Measurements from ENCODE around the gene SLC25A10. TPM values are rescaled to one million over a fixed set of nuclear protein-coding genes. Genes with fewer than 3 reads are reported as not detected.

The SLC25A10 gene
- total RNA-seq, 6 donors from 2014 or later: 9.9 to 20.2 (median 12.7) TPM

DNA sequence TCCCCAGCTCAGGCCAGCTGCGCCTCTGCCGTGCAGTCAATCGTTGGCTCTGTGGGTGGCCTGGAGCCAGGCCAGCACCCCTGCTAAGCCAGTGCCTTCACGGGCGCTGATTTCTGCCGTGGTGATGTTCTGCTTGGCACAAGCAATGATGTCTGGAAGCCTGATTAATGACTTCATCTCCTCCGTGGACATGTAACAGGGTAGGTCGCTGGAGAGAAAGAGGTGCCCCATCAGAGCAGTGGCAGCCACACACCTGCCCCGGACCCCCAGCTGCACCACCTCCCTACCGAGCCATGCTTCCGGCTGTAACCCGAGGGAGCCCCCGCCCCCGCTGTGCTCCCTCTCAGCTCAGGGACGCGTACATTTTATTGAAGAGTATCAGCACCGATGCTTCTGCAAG is 30.4 kb upstream of the SLC25A10 start:
- no peak for ATAC-seq (ENCODE audit: low FRiP score in 2 of 2)

DNA sequence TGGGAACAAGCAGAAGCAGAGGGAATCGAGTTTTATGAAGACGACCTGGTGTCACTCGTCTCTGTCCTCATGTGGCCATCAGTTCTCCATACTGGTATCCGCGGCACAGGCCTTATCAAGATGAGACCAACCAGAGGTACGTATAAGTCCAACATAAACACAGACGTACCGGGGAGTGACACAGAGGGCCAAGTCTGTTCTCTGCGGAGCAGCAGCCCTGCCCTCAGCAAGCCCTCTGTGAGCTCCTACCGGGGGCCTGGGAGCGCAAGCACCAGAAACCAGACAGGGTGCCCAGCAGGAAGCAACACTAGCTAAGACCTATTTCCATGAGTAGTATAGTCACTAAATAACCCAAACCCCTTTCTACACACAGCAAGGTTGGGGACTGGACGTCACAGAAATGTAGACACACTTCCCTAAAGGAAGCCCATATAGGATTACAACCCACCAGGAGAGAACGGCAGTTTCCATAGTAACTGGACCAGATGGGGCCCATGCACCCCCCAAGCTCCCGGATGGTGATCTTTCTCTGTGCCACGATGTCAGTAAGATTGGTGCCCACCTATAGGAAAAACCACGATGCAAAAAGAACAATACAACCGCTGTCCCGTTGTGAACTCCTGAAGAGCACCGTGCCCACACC is 29.4 kb upstream of the SLC25A10 start:
- Histone ChIP-seq H3K4me3 (peak overlapping the region; percentile 88 to 100 (median 92)), H3K9me3 (no peaks in the 10 kb centered on the region), H3K36me3 (peaks cover 9 to 35% (median 19%) of the 10 kb centered on the region in 4 donors), H3K27ac (peak overlapping the region; percentile 82 to 93 (median 88)), H3K4me1 (peaks cover 22 to 38% (median 28%) of the 10 kb centered on the region in 4 donors), H3K27me3 (no peaks in the 10 kb centered on the region)
- DNase-seq (no peak), ATAC-seq (ENCODE audit: low FRiP score in 2 of 2) (no peak)
- TF ChIP-seq EP300 (IDR thresholded peaks at IDR 0.05): no peak
- TF ChIP-seq, protein P1, sequence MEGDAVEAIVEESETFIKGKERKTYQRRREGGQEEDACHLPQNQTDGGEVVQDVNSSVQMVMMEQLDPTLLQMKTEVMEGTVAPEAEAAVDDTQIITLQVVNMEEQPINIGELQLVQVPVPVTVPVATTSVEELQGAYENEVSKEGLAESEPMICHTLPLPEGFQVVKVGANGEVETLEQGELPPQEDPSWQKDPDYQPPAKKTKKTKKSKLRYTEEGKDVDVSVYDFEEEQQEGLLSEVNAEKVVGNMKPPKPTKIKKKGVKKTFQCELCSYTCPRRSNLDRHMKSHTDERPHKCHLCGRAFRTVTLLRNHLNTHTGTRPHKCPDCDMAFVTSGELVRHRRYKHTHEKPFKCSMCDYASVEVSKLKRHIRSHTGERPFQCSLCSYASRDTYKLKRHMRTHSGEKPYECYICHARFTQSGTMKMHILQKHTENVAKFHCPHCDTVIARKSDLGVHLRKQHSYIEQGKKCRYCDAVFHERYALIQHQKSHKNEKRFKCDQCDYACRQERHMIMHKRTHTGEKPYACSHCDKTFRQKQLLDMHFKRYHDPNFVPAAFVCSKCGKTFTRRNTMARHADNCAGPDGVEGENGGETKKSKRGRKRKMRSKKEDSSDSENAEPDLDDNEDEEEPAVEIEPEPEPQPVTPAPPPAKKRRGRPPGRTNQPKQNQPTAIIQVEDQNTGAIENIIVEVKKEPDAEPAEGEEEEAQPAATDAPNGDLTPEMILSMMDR (IDR thresholded peaks at IDR 0.05): no peak
- TF ChIP-seq POLR2AphosphoS5 (IDR thresholded peaks at IDR 0.05): no peak
- no peak for TF ChIP-seq POLR2A (IDR thresholded peaks at IDR 0.05)
- 42 to 47% methylated on average over 17 to 19 of the region's 19 CpGs for WGBS, 2 donors

More for the DNA sequence above, 30.4 kb upstream of the SLC25A10 start:
- peaks cover 22 to 38% (median 27%) of the 10 kb centered on the region in 4 donors for H3K4me1 ChIP-seq
- no peaks in the 10 kb centered on the region for H3K27me3 ChIP-seq
- WGBS, 2 donors: 83 to 92% methylated on average over 9 to 17 of the region's 17 CpGs
- H3K4me3 ChIP-seq: no peak overlapping the region
- peaks cover 2 to 25% (median 9%) of the 10 kb centered on the region in 4 donors for H3K36me3 ChIP-seq
- no peak overlapping the region for H3K27ac ChIP-seq
- H3K9me3 ChIP-seq: no peaks in the 10 kb centered on the region
- TF ChIP-seq POLR2AphosphoS5 (IDR thresholded peaks at IDR 0.05): no peak
- TF ChIP-seq, protein P1 (IDR thresholded peaks at IDR 0.05): no peak
- no peak for TF ChIP-seq POLR2A (IDR thresholded peaks at IDR 0.05)
- no peak for TF ChIP-seq EP300 (IDR thresholded peaks at IDR 0.05)
- no peak for DNase-seq

DNA sequence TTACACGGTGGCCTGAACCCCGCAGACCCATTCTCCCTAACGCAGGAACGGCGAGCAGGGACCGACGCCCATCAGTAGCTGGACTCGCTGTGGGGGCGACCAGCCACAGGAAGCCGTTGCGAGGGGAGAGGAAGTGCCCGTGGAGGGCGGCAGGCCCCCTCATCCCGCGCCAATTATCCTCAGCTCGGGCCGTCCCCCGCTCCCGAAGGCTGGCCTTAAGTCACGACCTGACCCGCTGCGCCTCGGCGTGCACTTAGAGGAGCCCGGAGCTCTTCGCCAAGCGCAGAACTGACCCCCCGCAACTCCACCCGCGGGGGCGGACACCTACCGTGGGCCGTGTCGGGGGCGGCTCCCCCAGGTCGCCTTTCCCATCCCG is 28.9 kb upstream of the SLC25A10 start:
- peak overlapping the region; percentile 88 to 100 (median 92) for H3K4me3 ChIP-seq
- TF ChIP-seq POLR2A (IDR thresholded peaks at IDR 0.05): no peak
- TF ChIP-seq POLR2AphosphoS5 (IDR thresholded peaks at IDR 0.05): no peak
- TF ChIP-seq EP300 (IDR thresholded peaks at IDR 0.05): no peak
- WGBS, 2 donors: 1% methylated on average over 25 of the region's 37 CpGs; no CpG with 5 or more reads in 1 of the 2 donors
- peaks cover 22 to 38% (median 28%) of the 10 kb centered on the region in 4 donors for H3K4me1 ChIP-seq
- no peak for DNase-seq
- H3K27me3 ChIP-seq: no peaks in the 10 kb centered on the region
- ATAC-seq (ENCODE audit: low FRiP score in 2 of 2): no peak
- H3K36me3 ChIP-seq: peaks cover 9 to 40% (median 24%) of the 10 kb centered on the region in 4 donors
- no peaks in the 10 kb centered on the region for H3K9me3 ChIP-seq
- peak overlapping the region; percentile 82 to 93 (median 88) for H3K27ac ChIP-seq

DNA sequence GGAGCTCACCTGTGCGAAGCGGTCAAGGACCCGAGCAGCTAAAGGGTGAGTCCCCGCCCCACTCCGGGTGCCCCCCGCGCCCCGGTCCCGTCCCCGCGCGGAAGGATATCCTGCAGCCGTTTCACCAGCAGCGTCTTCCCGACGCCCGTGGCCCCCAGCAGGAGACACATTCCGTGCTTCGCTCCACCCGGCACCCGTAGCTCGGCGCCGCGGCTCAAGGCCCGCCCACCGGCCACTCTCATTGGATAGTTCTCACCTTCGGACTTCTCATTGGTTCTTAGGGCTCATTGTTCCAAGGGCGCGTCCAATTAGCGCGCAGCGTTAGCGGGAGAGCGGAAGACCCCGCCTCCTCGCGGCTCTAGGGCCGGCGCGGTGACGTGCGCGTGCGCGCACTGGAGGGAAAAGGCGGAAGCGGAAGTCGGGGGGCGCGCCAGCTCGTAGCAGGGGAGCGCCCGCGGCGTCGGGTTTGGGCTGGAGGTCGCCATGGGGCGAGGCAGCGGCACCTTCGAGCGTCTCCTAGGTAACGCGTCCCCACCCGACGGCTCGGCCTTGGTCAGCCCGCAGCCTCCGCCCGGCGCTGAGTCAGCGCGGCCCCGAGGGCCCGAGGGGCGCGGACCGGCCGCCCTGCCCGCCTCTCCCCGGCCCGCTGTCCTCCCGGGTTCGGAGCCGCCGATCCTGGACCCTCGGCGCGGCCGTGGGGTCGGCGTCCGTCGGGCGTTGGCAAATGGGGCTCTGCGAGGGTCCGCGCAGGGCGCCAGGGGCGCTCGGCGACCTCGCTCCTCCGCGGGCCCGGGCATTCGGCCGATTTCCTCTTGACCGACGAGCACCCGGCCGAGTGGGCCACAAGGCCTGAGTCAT is 28.3 kb upstream of the SLC25A10 start, which contains the start of the genes ARL16 and HGS:
TSS of gene ARL16 (minus strand) at position 214 of the 858 bp plus-strand sequence. CDS start at position 170, 44 bp downstream.
TSS of gene HGS (plus strand) at position 428 of the 858 bp plus-strand sequence. CDS start at position 484, 56 bp downstream.
- Histone ChIP-seq H3K36me3 (peaks cover 15 to 47% (median 31%) of the 10 kb centered on the region in 4 donors), H3K27me3 (no peaks in the 10 kb centered on the region), H3K4me1 (peaks cover 22 to 38% (median 28%) of the 10 kb centered on the region in 4 donors), H3K4me3 (peak within 1 kb of the TSS; percentile 88 to 100 (median 92)), H3K9me3 (no peaks in the 10 kb centered on the region), H3K27ac (peak within 1 kb of the TSS; percentile 82 to 93 (median 88))
- WGBS, 2 donors: 0% methylated on average over 22 to 49 of the region's 112 CpGs
- peak; percentile 72 to 79 for TF ChIP-seq POLR2AphosphoS5 (IDR thresholded peaks at IDR 0.05)
- TF ChIP-seq POLR2A (IDR thresholded peaks at IDR 0.05): peak in 3 of 4 donors; percentile 67 to 91 (median 89)
- TF ChIP-seq, protein P1 (IDR thresholded peaks at IDR 0.05): peak in 1 of 6 experiments; percentile 5
- TF ChIP-seq EP300 (IDR thresholded peaks at IDR 0.05): no peak
- DNase-seq (peak; percentile 96 to 99), ATAC-seq (ENCODE audit: low FRiP score in 2 of 2) (peak; percentile 98)

Measured in upper lobe of left lung (tissue), 6 donors.